ENCODE measurements around the gene GBGT1. TPM values are rescaled to one million over a fixed set of nuclear protein-coding genes. Genes with fewer than 3 reads are reported as not detected.
"Not testable (repeated sequence)": the region's sequence is repeated elsewhere in the genome, so short reads cannot be mapped to it uniquely, and the experiment has no call there.

The GBGT1 gene
- 1 to 10 TPM; 4.9 to 5.5 TPM for total RNA-seq
- long read RNA-seq, partial matches to known transcripts: 1 of 4 reads
- long read RNA-seq, other reads (novel, unspliced or antisense): 2 of 4 reads

GRCh38 chr9:133163504-133164172 lies at the start of gene GBGT1:
Gene GBGT1, minus strand, starts transcription at chr9:133163914. Its CDS starts 1,502 bp downstream, at chr9:133162412.
- intact Hi-C loops (cut with DNase I, micrococcal nuclease): no loop called here
- ATAC-seq (peak; percentile 65), DNase-seq (peak in 1 of 2 donors; percentile 75)

GRCh38 chr9:133210609-133211008 lies 46.9 kb upstream of the GBGT1 start:
- DNase-seq: no peak
- intact Hi-C loops (cut with DNase I, micrococcal nuclease): loop anchor here in 1 of 2 donors (5.0 kb wide), 1 partner anchor 62 kb away; no protein-coding TSS in a partner anchor
- ATAC-seq: no peak

- ATAC-seq (no peak), DNase-seq (no peak)
- intact Hi-C loops (cut with DNase I, micrococcal nuclease): loop anchor here in 1 of 2 donors (5.0 kb wide), 1 partner anchor 62 kb away; no protein-coding TSS in a partner anchor
These were observed 46.5 kb upstream of the GBGT1 start for GRCh38 chr9:133210202-133210532.

GRCh38 chr9:133209327-133210201 lies 45.9 kb upstream of the GBGT1 start:
- ATAC-seq, DNase-seq: not testable (repeated sequence)
- intact Hi-C loops (cut with DNase I, micrococcal nuclease): loop anchor here in 1 of 2 donors (5.0 kb wide), 1 partner anchor 63 kb away; no protein-coding TSS in a partner anchor

- DNase-seq; ATAC-seq; intact Hi-C loops (cut with DNase I, micrococcal nuclease): not testable (repeated sequence)
These were observed 45.2 kb upstream of the GBGT1 start, which contains the start of gene OBP2B for GRCh38 chr9:133208880-133209300. Gene OBP2B, minus strand, starts transcription at chr9:133209250. Its CDS starts 51 bp downstream, at chr9:133209199.

DNA sequence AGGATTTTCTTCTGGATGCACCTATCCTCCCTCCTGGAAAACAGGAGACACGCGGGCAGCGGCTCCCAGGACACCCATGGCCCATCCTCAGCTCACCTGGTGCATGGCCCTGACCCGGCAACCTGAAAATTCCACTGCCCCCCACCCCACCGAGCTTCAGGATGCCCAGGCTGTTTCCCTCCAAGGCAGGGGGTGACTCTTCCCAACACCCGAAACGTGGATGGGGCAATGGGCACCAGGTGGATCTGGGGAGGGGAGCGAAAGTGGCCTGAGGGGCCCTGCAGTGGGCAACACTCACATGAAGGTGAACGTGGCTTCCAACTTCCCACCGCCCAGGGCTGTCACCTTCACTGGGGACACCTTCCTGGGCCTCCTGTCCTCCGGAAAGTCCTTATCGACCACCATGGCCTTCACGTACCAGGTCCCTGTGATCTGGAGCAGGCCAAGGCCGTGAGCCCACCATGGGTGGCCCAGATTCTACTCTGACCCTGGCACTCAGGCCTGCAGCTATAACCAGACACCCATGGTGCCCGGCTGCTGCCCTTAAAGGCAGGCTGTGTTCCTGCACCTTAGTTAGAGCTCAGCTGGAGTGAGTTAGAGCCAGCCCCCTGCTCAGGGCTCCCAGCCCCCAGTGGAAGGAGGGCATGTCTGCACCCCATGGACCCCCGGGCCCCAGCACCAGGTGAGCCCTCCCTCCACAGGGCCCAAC lies 44.6 kb upstream of the GBGT1 start:
- ATAC-seq; DNase-seq; intact Hi-C loops (cut with DNase I, micrococcal nuclease): not testable (repeated sequence)

- DNase-seq (no peak), ATAC-seq (no peak)
- intact Hi-C loops (cut with DNase I, micrococcal nuclease): no loop called here
These were observed 43.9 kb upstream of the GBGT1 start for GRCh38 chr9:133207540-133208170.

GRCh38 chr9:133207021-133207531 lies 43.4 kb upstream of the GBGT1 start:
- intact Hi-C loops (cut with DNase I, micrococcal nuclease): no loop called here
- ATAC-seq (no peak), DNase-seq (no peak)

GRCh38 chr9:133205996-133206931 lies 42.5 kb upstream of the GBGT1 start:
- ATAC-seq: no peak
- intact Hi-C loops (cut with DNase I, micrococcal nuclease): no loop called here
- no peak for DNase-seq

DNA sequence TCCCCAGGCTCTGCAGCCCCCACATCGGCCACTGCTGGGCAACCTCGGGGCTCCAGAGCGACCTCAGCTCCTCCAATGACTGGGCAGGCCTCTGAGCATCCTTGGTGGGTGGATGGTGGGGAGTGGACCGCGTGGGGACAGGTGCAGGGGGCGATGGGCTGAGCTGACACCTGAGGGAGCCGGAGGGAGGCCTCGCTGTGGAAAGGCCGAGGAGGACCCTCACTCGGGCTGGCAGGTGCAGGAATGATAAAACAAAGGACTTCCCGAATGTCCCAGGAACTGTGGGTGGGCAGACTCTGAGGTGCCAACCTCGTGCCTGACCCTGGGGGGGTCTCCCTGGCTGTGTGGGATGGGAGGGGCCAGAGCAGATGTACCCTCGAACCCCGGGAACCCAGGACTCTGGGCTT lies 41.8 kb upstream of the GBGT1 start:
- DNase-seq; ATAC-seq; intact Hi-C loops (cut with DNase I, micrococcal nuclease): not testable (repeated sequence)

DNA sequence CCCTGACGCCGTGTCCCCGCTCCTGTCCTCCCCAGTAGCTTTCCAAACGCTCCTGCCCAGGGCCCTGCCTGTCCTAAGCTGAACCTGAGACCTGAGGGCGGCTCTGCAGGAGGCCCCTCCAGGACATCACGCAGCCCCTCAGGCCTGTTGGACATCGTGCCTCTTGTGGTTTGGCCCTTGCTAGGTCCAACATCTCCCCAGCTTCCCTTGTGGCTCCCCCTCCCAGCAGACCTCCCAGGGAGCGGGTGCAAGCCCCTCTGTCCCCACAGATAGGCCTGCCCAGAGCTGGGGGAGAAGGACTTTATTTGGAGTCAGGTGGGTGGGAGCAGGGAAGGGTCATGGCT lies 41.3 kb upstream of the GBGT1 start:
- no peak for DNase-seq
- intact Hi-C loops (cut with DNase I, micrococcal nuclease): no loop called here
- no peak for ATAC-seq

DNA sequence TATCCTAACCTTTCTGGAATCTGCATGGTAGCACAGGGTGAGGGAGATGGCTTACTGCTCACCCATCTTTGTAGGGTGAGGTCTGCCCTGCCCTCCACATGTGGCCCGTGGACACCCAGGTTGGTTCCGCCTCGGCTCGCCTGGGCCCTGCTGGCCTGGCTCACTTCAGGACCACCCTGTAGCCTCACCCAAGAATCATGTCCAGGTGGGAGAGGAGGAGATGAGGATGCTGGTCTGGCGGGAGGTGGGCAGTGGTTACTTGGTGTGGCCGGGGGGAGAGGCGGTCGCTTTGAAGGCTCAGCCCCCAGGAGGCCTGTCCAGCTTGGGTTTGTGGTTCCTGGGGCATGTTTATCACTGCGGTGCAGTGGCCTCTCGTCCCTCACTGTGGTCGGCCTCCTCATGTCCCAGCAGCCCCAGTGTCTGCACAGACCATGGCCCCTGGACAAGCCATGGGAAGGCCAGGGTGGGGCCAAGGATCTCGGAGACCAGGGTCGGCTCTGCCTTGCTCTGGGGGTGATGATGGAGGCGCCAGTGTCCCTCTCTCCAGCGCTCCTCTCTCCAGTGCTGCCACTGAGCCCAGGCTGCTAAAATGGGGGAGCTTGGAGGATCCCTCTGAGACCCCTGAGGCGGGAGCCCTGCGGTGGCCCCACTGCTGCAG lies 40.8 kb upstream of the GBGT1 start:
- DNase-seq: no peak
- ATAC-seq: no peak
- intact Hi-C loops (cut with DNase I, micrococcal nuclease): no loop called here

GRCh38 chr9:133203506-133204075 lies 39.9 kb upstream of the GBGT1 start:
- ATAC-seq (no peak), DNase-seq (no peak)
- intact Hi-C loops (cut with DNase I, micrococcal nuclease): no loop called here

DNA sequence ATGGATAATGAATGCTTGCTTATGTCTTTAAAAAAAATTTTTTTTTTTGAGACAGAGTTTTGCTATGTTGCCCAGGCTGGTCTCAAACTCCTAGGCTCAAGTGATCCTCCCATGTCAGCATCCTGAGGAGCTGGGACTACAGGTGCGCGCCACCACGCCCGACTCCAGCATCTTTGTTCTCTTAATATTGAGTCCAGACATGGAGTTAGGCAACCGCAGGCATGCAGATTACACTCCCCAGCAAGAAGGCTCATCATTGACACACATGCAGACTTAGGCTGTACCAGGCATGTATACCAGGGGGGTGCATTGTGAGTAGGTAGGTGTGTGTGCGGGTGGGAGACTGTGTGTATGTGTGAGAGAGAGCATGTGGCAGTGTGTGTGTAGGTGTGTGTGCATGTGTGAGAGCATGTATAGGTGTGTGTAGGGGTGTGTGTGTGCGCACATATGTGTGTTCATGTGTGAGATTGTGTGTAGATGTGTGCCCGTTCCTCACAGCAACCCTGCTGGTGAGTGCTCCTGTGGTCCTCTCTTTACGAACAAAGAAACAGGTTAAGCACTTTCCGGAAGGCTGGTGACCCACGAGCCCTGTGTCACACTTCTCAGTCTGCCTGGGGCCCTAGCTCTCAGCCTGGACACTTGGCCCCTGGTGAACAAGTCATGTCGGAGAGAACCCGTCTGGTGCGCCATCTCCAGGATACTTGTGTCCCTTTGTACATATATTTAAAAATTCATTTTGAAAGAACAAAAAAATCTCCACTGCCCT lies 39.2 kb upstream of the GBGT1 start:
- DNase-seq (no peak), ATAC-seq (no peak)
- intact Hi-C loops (cut with DNase I, micrococcal nuclease): no loop called here

GRCh38 chr9:133202145-133202513 lies 38.4 kb upstream of the GBGT1 start:
- ATAC-seq: no peak
- intact Hi-C loops (cut with DNase I, micrococcal nuclease): no loop called here

More at GRCh38 chr9:133202145-133202513, 38.4 kb upstream of the GBGT1 start:
- DNase-seq: no peak
